Measurements from ENCODE around the gene EPHB1. TPM values are rescaled to one million over a fixed set of nuclear protein-coding genes. Genes with fewer than 3 reads are reported as not detected.

Gene EPHB1
- polyA plus RNA-seq, 1 of the 3 experiments (the other 2 are of a cell fraction): 1.2 TPM

GRCh38 chr3:135165260-135165659 lies 370.2 kb downstream of the EPHB1 start (continued):
- TF ChIP-seq PBX3 (IDR thresholded peaks at IDR 0.05): no peak

- 59% methylated on average over 3 of the region's 4 CpGs for WGBS (ENCODE audit: low lambda C conversion rate)
- TF ChIP-seq PBX3 (IDR thresholded peaks at IDR 0.05) (no peak), MXI1 (IDR thresholded peaks at IDR 0.05; ENCODE audit: low read depth, low read length) (no peak), JUND (IDR thresholded peaks at IDR 0.05) (no peak), TAF1 (IDR thresholded peaks at IDR 0.05; ENCODE audit: borderline replicate concordance, low read depth, low read length) (no peak), REST (IDR thresholded peaks at IDR 0.05; ENCODE audit: low read depth, low read length) (no peak), RFX5 (IDR thresholded peaks at IDR 0.05; ENCODE audit: low read length) (no peak), GATA2 (CRISPR knock-in tag; IDR thresholded peaks at IDR 0.05) (no peak)
- H3K79me2 ChIP-seq (ENCODE audit: insufficient read depth): no peaks in the 10 kb centered on the region
- no peak overlapping the region for H3K9ac ChIP-seq
- no peaks in the 10 kb centered on the region for H3F3A ChIP-seq (replicated peaks; ENCODE audit: insufficient read depth)
- H3K4me3 ChIP-seq (ENCODE audit: low read depth in 2 of 2, low read length in 1 of 2): no peak overlapping the region
- no peaks in the 10 kb centered on the region; a peak in 1 of 4 replicates for H3K4me1 ChIP-seq (ENCODE audit: control insufficient read depth in 1 of 2, insufficient read depth in 2 of 2, low read depth in 1 of 2, low read length in 1 of 2)
- no peak overlapping the region for H2AFZ ChIP-seq (ENCODE audit: low read depth)
- no peaks in the 10 kb centered on the region for H3K36me3 ChIP-seq (replicated peaks in 1 of 2; ENCODE audit: control insufficient read depth in 1 of 2, insufficient read depth in 2 of 2, low read length in 1 of 2)
- H3K4me2 ChIP-seq: no peak overlapping the region
- ChIA-PET CTCF (interaction anchor here (1.1 kb wide), 1 partner anchor 28 kb away, joined by 4 read pairs; no protein-coding TSS in a partner anchor), POLR2A (no interaction called here)
- no peaks in the 10 kb centered on the region for H3K9me2 ChIP-seq
- H3K9me3 ChIP-seq: no peaks in the 10 kb centered on the region
- no peak for DNase-seq
- no peaks in the 10 kb centered on the region for H4K20me1 ChIP-seq (ENCODE audit: insufficient read depth)
- H3K27ac ChIP-seq (ENCODE audit: low read depth in 2 of 2, low read length in 1 of 2): no peak overlapping the region
- no peaks in the 10 kb centered on the region for H3K27me3 ChIP-seq (ENCODE audit: insufficient read depth)
Observed at GRCh38 chr3:135166266-135166825, 371.3 kb downstream of the EPHB1 start.

GRCh38 chr3:135168822-135169221 lies 373.8 kb downstream of the EPHB1 start:
- no peak for TF ChIP-seq ELF1 (IDR thresholded peaks at IDR 0.05)
- Histone ChIP-seq H3K9me2 (no peaks in the 10 kb centered on the region), H3K4me1 (ENCODE audit: control insufficient read depth in 1 of 2, insufficient read depth in 2 of 2, low read depth in 1 of 2, low read length in 1 of 2) (peaks cover 0 to 2% of the 10 kb centered on the region in 2 experiments; a peak in 1 of 4 replicates), H3K4me2 (no peak overlapping the region), H3K4me3 (ENCODE audit: low read depth in 2 of 2, low read length in 1 of 2) (no peak overlapping the region), H3K27me3 (ENCODE audit: insufficient read depth) (no peaks in the 10 kb centered on the region), H2AFZ (ENCODE audit: low read depth) (no peak overlapping the region), H4K20me1 (ENCODE audit: insufficient read depth) (no peaks in the 10 kb centered on the region), H3K27ac (ENCODE audit: low read depth in 2 of 2, low read length in 1 of 2) (no peak overlapping the region), H3K9me3 (no peaks in the 10 kb centered on the region), H3K79me2 (ENCODE audit: insufficient read depth) (no peaks in the 10 kb centered on the region), H3F3A (replicated peaks; ENCODE audit: insufficient read depth) (no peaks in the 10 kb centered on the region), H3K9ac (no peak overlapping the region), H3K36me3 (replicated peaks in 1 of 2; ENCODE audit: control insufficient read depth in 1 of 2, insufficient read depth in 2 of 2, low read length in 1 of 2) (no peaks in the 10 kb centered on the region)
- no peak for DNase-seq
- 36% methylated on average over 3 of the region's 4 CpGs for WGBS (ENCODE audit: low lambda C conversion rate)
- CTCF ChIA-PET: no interaction called here
- POLR2A ChIA-PET: no interaction called here
